HG02885 (cell line): Measurements from ENCODE around the gene CDC34.

ENCODE experiments used
- ATAC-seq: cut with Tn5 transposase; IDR thresholded peaks from one replicate; pipeline ENCODE4 v1.9.1; 2021; ENCODE audit warnings: mild to moderate bottlenecking; ENCODE audit not compliant: unreplicated experiment, poor library complexity

The CDC34 gene

DNA sequence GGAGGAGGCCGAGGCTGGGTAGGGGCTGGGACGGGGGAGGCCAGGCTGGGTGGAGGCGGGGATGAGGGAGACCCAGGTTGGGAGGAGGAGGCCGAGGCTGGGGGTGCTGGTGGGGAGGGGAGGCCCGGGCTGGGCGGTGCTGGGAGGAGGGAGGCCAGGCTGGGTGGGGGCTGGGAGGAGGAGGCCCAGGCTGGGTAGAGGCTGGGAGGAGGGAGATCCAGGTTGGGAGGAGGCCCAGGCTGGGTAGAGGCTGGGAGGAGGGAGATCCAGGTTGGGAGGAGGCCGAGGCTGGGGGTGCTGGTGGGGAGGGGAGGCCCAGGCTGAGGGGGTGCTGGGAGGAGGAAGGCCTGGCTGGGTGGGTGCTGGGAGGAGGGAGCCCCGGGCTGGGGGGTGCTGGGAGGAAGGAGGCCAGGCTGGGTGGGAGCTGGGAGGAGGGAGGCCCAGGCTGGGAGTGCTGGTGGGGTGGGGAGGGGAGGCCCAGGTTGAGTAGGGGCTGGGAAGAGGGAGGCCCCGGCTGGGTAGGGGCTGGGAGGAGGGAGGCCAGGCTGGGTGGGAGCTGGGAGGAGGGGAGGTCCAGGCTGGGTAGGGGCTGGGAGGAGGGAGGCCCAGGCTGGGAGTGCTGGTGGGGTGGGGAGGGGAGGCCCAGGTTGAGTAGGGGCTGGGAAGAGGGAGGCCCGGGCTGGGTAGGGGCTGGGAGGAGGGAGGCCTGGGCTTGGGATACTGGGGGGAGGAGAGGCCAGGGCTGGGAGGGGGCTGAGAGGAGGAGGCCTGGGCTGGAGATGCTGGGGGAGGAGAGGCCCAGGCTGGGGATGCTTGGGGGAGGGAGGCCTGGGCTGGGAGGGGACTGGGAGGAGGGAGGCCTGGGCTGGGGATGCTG is 13.6 kb upstream of the CDC34 start:
- no peak for ATAC-seq

DNA sequence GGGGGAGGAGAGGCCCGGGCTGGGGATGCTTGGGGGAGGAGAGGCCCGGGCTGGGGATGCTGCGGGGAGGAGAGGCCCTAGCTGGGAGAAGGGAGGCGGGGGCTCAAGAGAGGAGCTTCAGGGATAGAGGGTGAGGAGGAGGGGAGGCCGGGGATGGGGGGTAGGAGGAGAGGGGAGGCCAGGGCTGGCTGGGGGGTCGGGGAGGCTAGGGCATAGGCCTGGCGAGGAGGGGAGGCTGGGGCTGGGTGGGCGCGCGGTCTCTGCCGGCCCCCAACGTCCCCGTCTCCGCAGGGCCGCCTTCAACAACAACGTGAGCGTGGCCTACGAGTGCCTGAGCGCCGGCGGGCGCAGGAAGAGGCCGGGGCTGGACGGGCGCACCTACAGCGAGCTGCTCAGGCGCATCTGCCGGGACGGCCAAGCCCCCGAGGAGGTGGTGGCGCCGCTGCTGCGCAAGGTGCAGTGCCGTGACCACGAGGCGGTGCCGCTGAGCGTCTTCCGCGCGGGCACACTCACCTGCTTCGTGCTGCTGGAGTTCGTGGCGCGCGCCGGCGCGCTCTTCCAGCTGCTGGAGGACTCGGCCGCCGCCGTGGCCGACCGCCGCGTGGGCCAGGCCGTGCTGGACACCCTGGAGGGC is 12.8 kb upstream of the CDC34 start:
- no peak for ATAC-seq

DNA sequence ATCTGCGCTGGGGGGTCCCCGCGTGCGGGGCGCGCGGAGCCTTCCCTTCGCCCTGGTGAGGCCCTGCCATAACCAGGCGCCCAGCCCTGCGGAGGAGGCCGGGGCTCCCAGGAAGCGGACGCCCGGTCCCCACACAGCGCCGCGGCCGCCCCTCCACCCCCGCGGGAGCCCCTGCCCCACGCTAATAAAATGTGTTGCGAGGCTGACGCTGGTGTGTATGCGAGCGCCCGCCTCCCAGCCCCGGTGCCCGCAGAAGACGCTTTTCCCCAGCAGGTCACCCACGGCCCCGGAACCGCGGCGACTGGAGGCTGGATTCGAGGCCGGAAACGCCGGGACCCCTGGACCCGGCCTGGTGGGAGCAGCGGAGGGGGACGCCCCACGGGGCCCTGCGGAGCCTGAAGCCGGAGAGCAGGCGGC is 12.1 kb upstream of the CDC34 start:
- no peak for ATAC-seq

DNA sequence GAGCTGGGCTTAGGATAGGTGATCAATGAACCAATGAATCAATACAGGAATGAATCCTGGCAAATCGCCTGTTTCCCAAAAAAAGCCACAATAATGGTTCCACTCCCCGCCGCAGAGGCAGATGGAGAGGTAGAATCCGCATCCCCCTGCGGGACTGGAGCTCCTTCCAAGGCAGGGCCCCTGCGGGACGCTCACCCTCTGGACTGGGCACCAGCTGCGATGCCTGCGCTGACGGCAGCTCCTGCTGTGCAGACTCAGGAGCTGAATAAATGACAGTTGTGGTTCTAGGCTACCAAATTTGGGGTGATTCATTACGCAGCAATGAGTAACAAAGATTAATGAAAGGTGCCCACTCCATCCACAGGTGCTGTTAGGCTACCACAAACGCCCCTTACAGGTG is 8.8 kb upstream of the CDC34 start:
- ATAC-seq: no peak

DNA sequence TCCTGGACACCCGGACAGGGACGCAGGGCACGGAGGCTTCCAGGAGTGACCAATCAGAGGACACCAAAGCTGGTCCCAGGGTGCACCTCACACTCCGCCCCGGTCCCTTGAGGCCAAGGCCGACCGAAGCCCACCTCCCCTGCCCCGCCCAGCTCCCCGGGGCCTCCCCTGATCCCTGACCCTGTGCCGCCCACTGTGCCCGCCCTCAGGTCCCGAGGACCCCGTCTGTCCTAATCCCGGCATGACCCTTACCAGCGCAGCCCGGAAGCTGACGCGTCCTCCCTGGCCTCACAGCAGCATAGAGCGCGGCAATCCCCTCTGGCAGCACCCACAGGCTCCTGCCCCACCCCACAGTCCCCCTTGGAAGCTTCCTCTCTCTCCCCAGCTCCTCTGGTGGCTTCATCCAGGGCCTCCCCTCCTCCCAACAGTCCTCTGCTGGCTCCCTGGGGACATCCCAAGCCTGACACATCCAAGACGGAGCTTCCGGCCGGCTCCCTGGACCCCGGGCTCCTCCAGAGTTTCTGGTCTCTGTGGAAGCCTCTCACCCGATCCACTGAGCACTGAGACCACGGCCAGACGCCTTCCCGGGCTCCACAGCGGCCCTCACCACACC is 7.4 kb upstream of the CDC34 start:
- ATAC-seq: no peak

DNA sequence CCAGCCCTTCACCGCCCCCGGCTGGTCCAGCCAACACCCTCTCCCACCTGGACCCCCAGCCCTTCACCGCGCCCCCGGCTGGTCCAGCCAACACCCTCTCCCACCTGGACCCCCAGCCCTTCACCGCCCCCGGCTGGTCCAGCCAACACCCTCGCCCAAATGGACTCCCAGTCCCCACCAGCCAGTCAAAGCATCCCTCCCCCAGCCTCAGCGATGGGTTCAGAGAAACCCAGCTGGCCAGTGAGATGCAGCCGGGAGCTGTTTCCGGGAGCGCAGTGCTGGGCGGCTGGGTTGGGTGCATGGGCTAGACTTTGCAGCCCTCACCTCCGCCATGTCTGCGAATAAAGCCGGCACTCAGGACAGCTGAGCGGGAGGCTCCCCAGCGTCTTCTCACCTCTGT is 6.5 kb upstream of the CDC34 start:
- no peak for ATAC-seq

DNA sequence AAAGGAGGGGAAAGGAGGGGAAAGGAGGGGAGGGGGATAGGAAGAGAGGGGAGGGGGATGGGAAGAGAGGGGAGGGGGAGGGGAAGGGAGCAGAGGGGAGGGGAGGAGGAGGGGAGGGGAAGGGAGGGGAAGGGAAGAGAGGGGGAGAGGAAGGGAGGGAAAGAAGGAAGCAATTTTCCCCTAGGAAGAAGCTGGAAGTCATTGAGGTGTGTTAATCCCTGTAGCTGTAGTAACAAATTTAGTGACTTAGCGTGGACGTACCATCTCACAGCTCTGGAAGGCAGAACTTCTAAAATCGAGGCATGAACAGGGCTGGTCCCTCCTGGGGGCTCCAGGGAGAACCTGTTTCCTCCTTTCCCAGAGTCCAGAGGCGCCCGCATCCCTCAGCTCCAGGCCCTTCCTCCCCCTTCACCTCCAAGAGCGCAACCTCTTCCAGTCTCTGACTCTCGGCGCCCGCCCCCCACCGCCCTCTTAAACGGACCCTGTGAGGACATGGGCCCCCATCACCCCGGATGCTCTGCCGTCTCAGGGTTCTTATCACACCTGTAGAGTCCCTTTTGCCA is 5.6 kb upstream of the CDC34 start:
- no peak for ATAC-seq

DNA sequence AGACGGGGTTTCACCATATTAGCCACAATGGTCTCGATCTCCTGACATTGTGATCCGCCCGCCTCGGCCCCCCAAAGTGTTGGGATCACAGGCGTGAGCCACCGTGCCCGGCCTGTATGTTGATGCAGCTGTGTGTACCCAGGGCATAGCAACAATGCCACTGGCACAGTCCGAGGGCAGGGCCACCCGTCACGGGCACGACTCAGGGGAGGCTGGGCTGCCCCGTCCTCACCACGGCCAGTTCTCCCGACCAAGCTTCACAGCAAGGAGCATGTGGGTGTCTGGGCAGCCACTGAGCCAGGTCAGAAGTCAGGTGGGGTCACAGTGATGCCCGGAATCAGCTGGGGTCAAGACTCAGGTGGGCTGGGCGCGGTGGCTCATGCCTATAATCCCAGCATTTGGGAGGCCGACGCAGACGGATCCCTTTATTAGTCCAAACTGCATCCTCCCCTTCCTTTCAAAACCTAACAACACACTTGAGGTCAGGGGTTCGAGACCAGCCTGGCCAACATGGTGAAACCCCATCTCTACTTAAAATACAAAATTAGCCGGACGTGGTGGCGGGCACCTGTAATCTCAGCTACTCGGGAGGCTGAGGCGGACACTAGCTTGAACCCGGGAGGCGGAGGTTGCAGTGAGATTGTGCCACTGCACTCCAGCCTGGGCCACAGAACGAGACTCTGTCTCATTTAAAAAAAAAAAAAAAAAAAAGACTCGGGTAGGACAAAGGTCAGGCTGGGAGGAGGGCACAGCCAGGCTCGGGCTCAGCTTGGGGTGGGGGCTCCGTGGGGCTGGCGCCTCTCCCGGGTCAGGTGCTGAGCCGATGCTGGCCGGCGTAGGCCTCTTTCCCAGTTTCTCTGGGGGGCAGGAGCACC is 1.2 kb upstream of the CDC34 start:
- ATAC-seq: no peak

DNA sequence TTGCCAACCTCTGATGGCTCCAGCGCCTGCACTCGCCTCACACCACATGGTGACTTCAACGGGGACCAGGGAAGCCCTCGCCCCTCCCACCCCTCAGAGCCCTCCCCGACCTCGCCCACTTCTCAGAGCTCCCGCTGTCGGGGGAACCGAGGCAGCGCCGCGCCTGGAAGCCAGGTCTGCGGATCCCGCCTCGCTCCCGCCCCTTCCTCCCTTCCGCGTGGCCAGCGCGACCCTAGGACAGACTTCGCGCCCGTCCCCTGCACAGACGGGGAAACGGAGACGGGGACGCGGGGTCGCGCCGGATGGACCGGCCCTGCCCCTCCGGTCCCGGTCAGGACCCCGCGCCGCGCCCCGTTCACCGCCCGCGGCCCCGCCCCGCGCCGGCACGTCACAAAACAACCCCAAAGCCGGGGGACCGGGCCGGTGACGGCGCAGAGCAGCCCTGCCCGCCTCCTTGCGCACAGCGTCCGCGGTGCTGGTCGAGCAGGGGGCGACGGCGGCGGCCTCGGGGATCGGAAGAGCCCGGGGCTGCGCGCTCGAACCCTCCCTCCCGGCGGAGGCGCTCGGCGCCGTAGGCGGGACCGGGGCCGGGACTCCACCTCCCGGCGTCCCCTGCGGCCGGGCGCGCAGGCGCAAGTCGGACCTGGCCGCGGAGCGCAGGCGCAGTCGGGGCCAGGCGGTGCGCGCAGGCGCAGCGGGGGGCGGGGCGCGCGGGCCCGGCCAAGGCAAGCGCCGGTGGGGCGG is 379 bp upstream of the CDC34 start:
- ATAC-seq: peak; percentile 76

DNA sequence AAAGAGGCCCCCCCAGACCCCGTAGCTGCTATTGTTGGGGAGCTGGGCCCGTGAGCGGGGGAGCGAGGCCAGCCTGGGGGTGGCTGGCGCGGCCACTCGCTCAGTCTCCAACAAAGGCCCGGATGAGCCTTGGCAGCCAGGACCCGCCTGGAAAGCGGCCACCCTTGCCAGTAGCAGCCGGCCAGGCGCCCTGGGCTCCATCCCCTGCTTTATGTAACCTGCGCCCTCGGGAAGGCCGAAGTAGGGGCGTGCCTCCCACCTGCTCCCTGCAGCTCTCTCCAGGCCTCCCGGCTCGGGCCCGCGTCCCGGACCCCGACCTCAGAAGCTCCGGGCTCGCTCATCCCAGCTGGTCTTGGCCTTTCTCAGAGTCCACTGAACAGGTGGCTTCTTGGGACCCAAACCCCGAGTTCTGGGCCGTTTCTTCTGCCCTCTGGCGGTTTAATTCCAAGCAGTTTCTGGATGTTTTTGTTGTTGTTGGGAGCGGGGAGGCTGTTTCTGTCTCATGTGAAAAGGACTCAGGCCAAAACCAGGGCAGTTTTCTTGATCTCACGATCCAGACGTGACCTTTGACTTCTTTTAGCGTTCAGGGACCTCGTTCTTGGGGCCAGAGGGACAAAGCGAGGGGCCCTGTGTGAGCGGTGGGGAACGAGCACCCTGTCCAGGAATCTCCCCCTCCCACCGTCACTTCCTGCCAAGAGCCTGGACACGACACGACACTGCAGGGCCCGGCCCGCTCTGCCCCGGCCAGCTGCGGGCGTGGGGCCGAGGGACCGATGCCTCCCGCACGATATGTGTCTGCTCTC is 1.2 kb downstream of the CDC34 start:
- ATAC-seq: no peak

DNA sequence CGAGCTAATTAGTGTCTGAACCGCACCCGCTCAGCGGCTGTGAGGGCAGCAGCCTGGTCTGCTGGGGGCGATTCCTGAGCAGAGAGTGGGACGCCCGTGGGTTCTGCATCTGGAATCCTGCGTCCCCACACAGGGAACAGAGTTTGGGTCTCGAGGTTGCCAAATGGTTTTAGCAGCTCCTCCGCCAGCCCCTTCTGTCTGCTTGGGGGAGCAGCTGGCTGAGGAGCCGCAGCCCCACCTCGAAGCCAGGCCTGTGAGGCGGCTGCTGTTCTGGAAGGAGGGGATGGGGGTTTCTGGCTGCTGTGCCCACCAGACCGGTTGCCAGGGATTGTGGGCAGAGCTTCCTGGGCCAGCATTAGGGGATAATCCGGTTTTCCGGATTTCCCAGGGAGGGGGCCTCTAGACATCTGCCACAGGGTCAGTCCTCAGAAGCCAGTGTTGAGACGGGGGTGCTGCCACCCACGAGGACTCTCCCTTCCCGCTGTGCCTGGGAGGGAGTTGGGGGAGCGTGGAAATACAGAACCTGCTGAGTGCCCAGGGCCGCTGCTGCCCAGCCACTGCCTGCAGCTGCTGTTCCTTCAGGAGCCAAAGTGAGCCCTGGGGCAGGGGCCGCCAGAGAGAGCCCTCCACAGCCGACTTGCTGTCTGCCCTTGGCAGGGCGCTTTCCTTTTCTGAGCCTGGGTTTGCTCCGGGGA is 2.0 kb downstream of the CDC34 start:
- ATAC-seq: no peak

DNA sequence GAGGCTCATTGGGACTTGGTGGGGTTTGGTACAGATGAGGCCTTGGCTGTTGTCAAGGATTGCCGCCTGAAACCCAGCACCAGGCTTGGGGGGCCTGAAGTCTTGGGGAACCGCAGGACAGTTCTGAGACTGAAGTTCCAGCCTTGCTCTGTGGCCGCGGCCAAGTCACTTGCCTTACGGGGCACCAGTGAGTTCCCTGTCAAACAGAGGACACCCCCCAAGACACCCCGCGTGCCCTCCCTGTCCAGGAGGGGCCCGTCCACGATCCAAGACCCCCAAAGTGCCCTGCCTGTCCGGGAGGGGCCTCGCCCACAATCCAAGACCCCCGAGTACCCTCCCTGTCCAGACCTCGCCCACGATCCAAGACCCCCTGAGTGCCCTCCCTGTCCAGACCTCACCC is 2.5 kb downstream of the CDC34 start:
- no peak for ATAC-seq

DNA sequence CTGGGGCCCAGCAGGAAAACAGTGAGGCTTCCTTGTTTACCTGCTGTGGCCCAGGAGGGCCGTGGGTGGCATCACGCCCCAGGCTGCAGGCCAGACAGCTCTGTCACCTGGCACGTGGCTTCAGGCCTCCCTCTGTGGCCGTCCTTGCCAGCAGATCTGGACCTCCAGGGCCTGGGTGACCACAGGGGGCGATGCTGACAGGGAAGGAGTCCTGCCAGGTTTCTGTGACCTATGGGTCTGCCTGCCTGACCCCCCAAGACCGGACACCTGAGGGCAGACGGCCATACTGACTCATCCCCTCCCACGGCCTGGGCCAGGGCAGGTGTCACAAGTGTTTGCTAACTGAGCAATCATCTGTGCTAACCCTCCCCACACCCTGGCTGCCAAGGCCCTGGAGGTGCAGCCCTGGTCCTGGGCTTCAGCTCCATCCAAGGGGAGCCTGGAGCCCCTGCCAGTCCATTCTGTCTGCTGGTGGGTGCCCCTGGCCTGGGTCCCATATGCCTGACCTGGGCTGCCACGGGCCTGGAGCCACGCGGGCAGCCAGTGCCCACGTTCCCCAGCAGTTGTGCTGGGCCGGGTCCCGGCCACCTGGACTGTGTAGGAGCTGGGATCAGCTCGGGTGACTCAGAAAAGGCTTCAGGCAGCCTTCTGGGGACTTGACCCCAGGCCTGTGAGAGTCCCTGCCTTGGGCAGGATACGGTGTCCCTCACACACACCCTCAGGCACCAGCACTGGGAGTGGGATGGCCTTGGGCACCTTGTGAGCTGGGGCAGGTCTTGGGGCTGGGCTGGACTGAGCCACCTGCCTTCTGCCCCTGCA is 3.7 kb downstream of the CDC34 start:
- ATAC-seq: no peak

DNA sequence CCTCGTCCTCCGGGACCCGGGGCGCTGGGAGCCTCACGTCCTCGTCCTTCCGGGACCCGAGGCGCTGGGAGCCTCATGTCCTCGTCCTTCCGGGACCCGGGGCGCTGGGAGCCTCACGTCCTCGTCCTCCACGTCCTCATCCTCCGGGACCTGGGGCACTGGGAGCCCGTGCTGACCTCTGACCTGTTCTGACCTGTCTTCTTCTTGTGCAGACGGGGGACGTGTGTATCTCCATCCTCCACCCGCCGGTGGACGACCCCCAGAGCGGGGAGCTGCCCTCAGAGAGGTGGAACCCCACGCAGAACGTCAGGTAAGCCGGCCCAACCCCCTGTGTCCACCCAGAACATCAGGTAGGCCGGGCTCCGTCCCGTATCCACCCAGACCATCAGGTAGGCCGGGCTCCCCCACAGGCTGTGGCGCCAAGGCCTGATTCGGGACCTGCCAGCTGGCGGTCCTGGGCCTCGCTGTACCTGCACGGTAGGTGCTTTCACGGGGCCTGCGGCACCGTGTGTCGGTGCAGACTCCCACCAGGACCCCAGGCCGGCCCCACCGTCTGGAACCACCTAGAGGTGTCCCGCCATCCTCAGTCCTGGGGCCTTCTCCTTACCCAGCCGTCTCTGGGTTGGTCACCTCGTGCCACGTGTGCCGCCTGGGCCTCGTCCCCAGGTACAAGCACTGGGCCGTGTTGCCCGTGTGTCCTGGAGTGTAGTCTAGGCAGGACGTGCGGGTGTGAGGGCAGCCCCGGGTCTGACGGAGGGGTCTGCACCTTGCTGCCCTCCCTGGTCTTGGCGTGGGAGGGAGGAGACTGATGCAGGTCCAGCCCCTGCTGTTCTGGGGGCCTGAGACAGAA is 4.7 kb downstream of the CDC34 start:
- ATAC-seq: no peak

DNA sequence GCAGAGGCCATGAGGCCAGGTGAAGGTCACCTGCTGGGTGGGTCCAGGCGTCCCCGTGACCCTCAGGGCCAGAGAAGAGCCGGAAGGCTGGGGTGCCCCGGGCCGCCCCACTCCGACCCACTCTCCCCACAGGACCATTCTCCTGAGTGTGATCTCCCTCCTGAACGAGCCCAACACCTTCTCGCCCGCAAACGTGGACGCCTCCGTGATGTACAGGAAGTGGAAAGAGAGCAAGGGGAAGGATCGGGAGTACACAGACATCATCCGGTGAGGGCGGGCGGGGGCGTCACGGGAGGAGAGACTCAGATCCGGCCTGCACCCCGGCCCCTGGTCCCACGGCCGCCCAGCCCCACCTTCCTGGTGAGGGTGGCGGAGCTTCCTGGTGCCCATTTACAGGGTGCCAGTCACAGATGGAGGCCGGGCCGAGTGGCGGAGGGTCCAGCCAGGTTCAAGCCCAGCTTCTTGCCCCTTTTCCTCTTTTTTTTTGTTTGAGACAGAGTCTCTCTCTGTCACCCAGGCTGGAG is 5.4 kb downstream of the CDC34 start:
- no peak for ATAC-seq
